Body of pancreas (tissue), 4 donors: ENCODE results near the gene CLCN5.

Source experiments
- POLR2A ChIP-seq, 3 donors: fragments of 450-650 bp; IDR thresholded peaks; one replicate each; pipeline ENCODE4 v1.6.1; 2016; ENCODE audit warnings: antibody characterized with exemption in 3 of 3, mild to moderate bottlenecking in 2 of 3
- TF ChIP-seq, protein P1 (sequence below), 7 experiments: fragments of 450-650 bp in 4 of 7; fragments of 200-600 bp in 3 of 7; sonication (generic) in 3 of 7; IDR thresholded peaks; one replicate each; pipeline ENCODE4 v1.5.1; 2016 to 2019; ENCODE audit warnings: antibody characterized with exemption in 7 of 7

DNA sequence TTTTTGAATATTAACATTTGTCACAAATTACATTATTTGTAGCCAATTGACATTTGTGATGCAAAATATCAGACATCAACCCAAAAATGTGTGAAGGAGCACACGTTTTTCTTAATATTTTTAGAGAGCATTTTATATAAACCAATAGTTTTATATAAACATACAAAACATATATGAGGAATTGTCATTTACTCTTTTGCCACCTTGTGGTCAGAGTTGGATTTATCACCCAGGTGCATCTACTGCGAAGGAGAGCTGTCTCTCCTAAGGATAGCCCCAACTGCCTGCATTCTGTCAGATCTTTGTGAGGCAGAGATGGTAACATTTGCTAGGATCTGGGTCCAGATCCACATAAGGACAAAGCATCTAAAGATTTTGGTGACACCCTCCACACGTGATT, 45.6 kb upstream of the CLCN5 start:
- TF ChIP-seq, protein P1, sequence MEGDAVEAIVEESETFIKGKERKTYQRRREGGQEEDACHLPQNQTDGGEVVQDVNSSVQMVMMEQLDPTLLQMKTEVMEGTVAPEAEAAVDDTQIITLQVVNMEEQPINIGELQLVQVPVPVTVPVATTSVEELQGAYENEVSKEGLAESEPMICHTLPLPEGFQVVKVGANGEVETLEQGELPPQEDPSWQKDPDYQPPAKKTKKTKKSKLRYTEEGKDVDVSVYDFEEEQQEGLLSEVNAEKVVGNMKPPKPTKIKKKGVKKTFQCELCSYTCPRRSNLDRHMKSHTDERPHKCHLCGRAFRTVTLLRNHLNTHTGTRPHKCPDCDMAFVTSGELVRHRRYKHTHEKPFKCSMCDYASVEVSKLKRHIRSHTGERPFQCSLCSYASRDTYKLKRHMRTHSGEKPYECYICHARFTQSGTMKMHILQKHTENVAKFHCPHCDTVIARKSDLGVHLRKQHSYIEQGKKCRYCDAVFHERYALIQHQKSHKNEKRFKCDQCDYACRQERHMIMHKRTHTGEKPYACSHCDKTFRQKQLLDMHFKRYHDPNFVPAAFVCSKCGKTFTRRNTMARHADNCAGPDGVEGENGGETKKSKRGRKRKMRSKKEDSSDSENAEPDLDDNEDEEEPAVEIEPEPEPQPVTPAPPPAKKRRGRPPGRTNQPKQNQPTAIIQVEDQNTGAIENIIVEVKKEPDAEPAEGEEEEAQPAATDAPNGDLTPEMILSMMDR (IDR thresholded peaks at IDR 0.05), result peak in 6 of 7 experiments; percentile 32 to 58 (median 44)
- no peak for TF ChIP-seq POLR2A (IDR thresholded peaks at IDR 0.05)
